B cell (primary cell): ENCODE results near the gene TSPOAP1. TPM values are rescaled to one million over a fixed set of nuclear protein-coding genes. Genes with fewer than 3 reads are reported as not detected.

Experiments used
- ATAC-seq: fragments of 200-7000 bp; cut with Tn5 transposase; one replicate; pipeline ENCODE4 v1.10.0; 2021; ENCODE audit warnings: low read depth, mild to moderate bottlenecking, moderate number of reproducible peaks, moderate library complexity
- CTCF ChIA-PET: fragments of 350-600 bp; sonication (Branson Sonifier 250); formaldehyde crosslinking; loops from one replicate; lab custom pipeline; 2021; ENCODE audit warnings: antibody characterized with exemption, inconsistent platforms; lab: Charles Lee
- POLR2A ChIA-PET: fragments of 350-600 bp; sonication (Branson Sonifier 250); formaldehyde crosslinking; loops from one replicate; lab custom pipeline; 2021; ENCODE audit warnings: antibody characterized with exemption; lab: Charles Lee
- DNase-seq: peaks from one replicate; pipeline ENCODE4 v3.0.0; 2013
- H2AFZ ChIP-seq: 2 replicates; pipeline ENCODE4 v1.6.1; 2012; ENCODE audit warnings: mild to moderate bottlenecking, low read depth, low read length; ENCODE audit not compliant: insufficient read depth, poor library complexity, severe bottlenecking
- H3K27ac ChIP-seq, 2 donors: 1 replicate in 1 of 2; 2 replicates in 1 of 2; pipeline ENCODE4 v1.5.1; 2012 to 2013; ENCODE audit warnings: low read length in 2 of 2, mild to moderate bottlenecking in 2 of 2, moderate library complexity in 1 of 2
- H3K27me3 ChIP-seq, 4 experiments: fragments of 200-600 bp in 1 of 4; sonication (generic) in 1 of 4; replicated peaks in 1 of 4; 1 replicate in 2 of 4; 2 replicates in 2 of 4; pipeline versions ENCODE4 v1.6.1 to v1.7.0; 2013 to 2016; ENCODE audit warnings: low read length in 3 of 4, mild to moderate bottlenecking in 2 of 4, mixed read lengths in 1 of 4, moderate library complexity in 1 of 4; ENCODE audit not compliant: insufficient read depth in 4 of 4, control insufficient read depth in 3 of 4; ENCODE audit errors: control extremely low read depth in 1 of 4
- H3K36me3 ChIP-seq, 2 experiments: replicated peaks in 1 of 2; 1 replicate in 1 of 2; 2 replicates in 1 of 2; pipeline versions ENCODE4 v1.6.1 to v1.7.1; 2013; ENCODE audit warnings: low read length in 1 of 2; ENCODE audit not compliant: insufficient read depth in 2 of 2, control insufficient read depth in 1 of 2; ENCODE audit errors: control extremely low read depth in 1 of 2, extremely low read depth in 1 of 2
- H3K4me1 ChIP-seq, 2 donors: fragments of 200-600 bp in 1 of 2; sonication (generic) in 1 of 2; 1 replicate in 1 of 2; 2 replicates in 1 of 2; pipeline versions ENCODE4 v1.5.1 to v1.6.1; 2013 to 2017; ENCODE audit warnings: low read length in 2 of 2; ENCODE audit not compliant: control insufficient read depth in 2 of 2, insufficient read depth in 2 of 2
- H3K4me2 ChIP-seq: replicated peaks from 2 replicates; pipeline ENCODE3; 2012; ENCODE audit warnings: mild to moderate bottlenecking, low read depth, low read length; ENCODE audit not compliant: poor library complexity, severe bottlenecking
- H3K4me3 ChIP-seq, 5 experiments: fragments of 200-600 bp in 1 of 5; sonication (generic) in 1 of 5; 1 replicate in 3 of 5; 2 replicates in 2 of 5; pipeline versions ENCODE4 v1.5.1 to v1.7.0; 2011 to 2016; ENCODE audit warnings: low read length in 4 of 5, mild to moderate bottlenecking in 4 of 5, low read depth in 2 of 5, control low read depth in 1 of 5, moderate library complexity in 1 of 5; ENCODE audit not compliant: insufficient read depth in 1 of 5; ENCODE audit errors: control extremely low read depth in 1 of 5, extremely low read depth in 1 of 5
- H3K79me2 ChIP-seq: fragments of 200-600 bp; sonication (generic); one replicate; pipeline ENCODE4 v1.6.0; 2016; ENCODE audit warnings: low read length; ENCODE audit not compliant: control insufficient read depth, insufficient read depth
- H3K9ac ChIP-seq: fragments of 200-600 bp; sonication (generic); 2 replicates; pipeline ENCODE4 v1.6.1; 2017; ENCODE audit warnings: mild to moderate bottlenecking, low read length, moderate library complexity
- H3K9me3 ChIP-seq, 3 donors: one replicate each; pipeline versions ENCODE4 v1.6.1 to v1.7.1; 2013; ENCODE audit warnings: low read length in 2 of 3; ENCODE audit not compliant: control insufficient read depth in 2 of 3, insufficient read depth in 1 of 3; ENCODE audit errors: control extremely low read depth in 1 of 3
- H4K20me1 ChIP-seq: 2 replicates; pipeline ENCODE4 v1.6.0; 2012; ENCODE audit warnings: mild to moderate bottlenecking, low read length; ENCODE audit not compliant: insufficient read depth, control insufficient read depth, poor library complexity, severe bottlenecking
- H3K27ac Mint-ChIP-seq: one replicate; pipeline ENCODE4 v1.8.0; 2021; ENCODE audit warnings: mixed read lengths
- H3K27me3 Mint-ChIP-seq: one replicate; pipeline ENCODE4 v1.8.0; 2021; ENCODE audit warnings: mixed read lengths
- H3K4me1 Mint-ChIP-seq: one replicate; pipeline ENCODE4 v1.8.0; 2021; ENCODE audit warnings: mixed read lengths
- H3K4me3 Mint-ChIP-seq: one replicate; pipeline ENCODE4 v1.8.0; 2021; ENCODE audit warnings: mixed read lengths
- H3K9me3 Mint-ChIP-seq: one replicate; pipeline ENCODE4 v1.8.0; 2022; ENCODE audit warnings: mixed read lengths; ENCODE audit not compliant: insufficient read depth
- EZH2 ChIP-seq: IDR thresholded peaks from 2 replicates; pipeline ENCODE4 v1.6.1; 2012; ENCODE audit warnings: borderline replicate concordance, low read depth, mild to moderate bottlenecking, moderate library complexity, low read length; ENCODE audit not compliant: insufficient read depth, poor library complexity, severe bottlenecking
- WGBS: methylation state at CpG from one replicate; pipeline ENCODE4 v1.1.5; 2013; ENCODE audit warnings: missing lambda C conversion rate; ENCODE audit not compliant: insufficient coverage; 5-methylcytosine and 5-hydroxymethylcytosine counted together
- intact Hi-C: fragments of 100-400 bp; cut with micrococcal nuclease; formaldehyde crosslinking; loops from one replicate; pipeline ENCODE4 v1.10.0; 2022
- polyA plus RNA-seq: library from polyadenylated mRNA; depleted of rRNA; stranded (reverse); fragments of >200 nt; gene quantifications from 2 replicates; pipeline ENCODE4 v1.2.3, GENCODE V29; 2012
- total RNA-seq, 2 donors: library from RNA; stranded (reverse); fragments of 120-200 nt in 1 of 2; gene quantifications; 1 replicate in 1 of 2; 2 replicates in 1 of 2; pipeline versions ENCODE4 v1.2.3 to v1.2.4, GENCODE V29; 2013 to 2022
- TF ChIP-seq, protein P1 (sequence below): fragments of 200-600 bp; IDR thresholded peaks from one replicate; pipeline ENCODE4 v1.8.0; 2022; ENCODE audit warnings: antibody characterized with exemption, mild to moderate bottlenecking

TSPOAP1 gene
- total and polyA plus RNA-seq, 2 donors (not counting 1 experiment from before 2014, with no cell fraction given), result 10.8 to 30.7 TPM

GRCh38 chr17:58360296-58361063, 31.9 kb upstream of the TSPOAP1 start:
- H3K36me3 ChIP-seq, result peaks cover 0 to 3% of the 10 kb centered on the region in 2 experiments
- no peak overlapping the region for H3K9ac ChIP-seq
- H3K4me1 ChIP-seq, result no peaks in the 10 kb centered on the region
- H3K27ac ChIP-seq, result no peak overlapping the region
- no peaks in the 10 kb centered on the region for H3K9me3 ChIP-seq
- 89% methylated on average over 4 of the region's 5 CpGs for WGBS
- intact Hi-C loops, result no loop called here
- H2AFZ ChIP-seq, result no peak overlapping the region
- no peaks in the 10 kb centered on the region for H3K27me3 Mint-ChIP-seq
- no peak overlapping the region for H3K4me3 Mint-ChIP-seq
- H3K27me3 ChIP-seq, result no peaks in the 10 kb centered on the region
- H3K4me2 ChIP-seq, result no peak overlapping the region
- ChIA-PET CTCF (interaction anchor here (1.9 kb wide), 1 partner anchor 43 kb away, joined by 8 read pairs; no protein-coding TSS in a partner anchor), POLR2A (interaction anchor here (0.6 to 0.9 kb wide), 2 partner anchors 9 to 99 kb away, joined by 8 to 11 read pairs; partner anchors contain the start of gene SUPT4H1)
- peaks cover 7% of the 10 kb centered on the region for H3K79me2 ChIP-seq
- H3K9me3 Mint-ChIP-seq, result no peaks in the 10 kb centered on the region
- no peak overlapping the region for H3K27ac Mint-ChIP-seq
- TF ChIP-seq, protein P1, sequence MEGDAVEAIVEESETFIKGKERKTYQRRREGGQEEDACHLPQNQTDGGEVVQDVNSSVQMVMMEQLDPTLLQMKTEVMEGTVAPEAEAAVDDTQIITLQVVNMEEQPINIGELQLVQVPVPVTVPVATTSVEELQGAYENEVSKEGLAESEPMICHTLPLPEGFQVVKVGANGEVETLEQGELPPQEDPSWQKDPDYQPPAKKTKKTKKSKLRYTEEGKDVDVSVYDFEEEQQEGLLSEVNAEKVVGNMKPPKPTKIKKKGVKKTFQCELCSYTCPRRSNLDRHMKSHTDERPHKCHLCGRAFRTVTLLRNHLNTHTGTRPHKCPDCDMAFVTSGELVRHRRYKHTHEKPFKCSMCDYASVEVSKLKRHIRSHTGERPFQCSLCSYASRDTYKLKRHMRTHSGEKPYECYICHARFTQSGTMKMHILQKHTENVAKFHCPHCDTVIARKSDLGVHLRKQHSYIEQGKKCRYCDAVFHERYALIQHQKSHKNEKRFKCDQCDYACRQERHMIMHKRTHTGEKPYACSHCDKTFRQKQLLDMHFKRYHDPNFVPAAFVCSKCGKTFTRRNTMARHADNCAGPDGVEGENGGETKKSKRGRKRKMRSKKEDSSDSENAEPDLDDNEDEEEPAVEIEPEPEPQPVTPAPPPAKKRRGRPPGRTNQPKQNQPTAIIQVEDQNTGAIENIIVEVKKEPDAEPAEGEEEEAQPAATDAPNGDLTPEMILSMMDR, result no peak
- TF ChIP-seq EZH2, result no peak
- no peak for DNase-seq
- no peaks in the 10 kb centered on the region for H3K4me1 Mint-ChIP-seq
- no peaks in the 10 kb centered on the region for H4K20me1 ChIP-seq
- ATAC-seq, result no peak
- H3K4me3 ChIP-seq, result no peak overlapping the region
